ENCODE data around the gene PRICKLE2.

Gene PRICKLE2

GRCh38 chr3:64247991-64248646 is 22.9 kb upstream of the PRICKLE2 start:
- no peak for DNase-seq

GRCh38 chr3:64244011-64244942 is 19.0 kb upstream of the PRICKLE2 start:
- DNase-seq = no peak

- peak; percentile 10 for DNase-seq
Measured at GRCh38 chr3:64242435-64242834, 17.2 kb upstream of the PRICKLE2 start.

- no peak for DNase-seq
Measured at GRCh38 chr3:64240959-64241358, 15.7 kb upstream of the PRICKLE2 start.

- no peak for DNase-seq
Measured at GRCh38 chr3:64240396-64240795, 15.1 kb upstream of the PRICKLE2 start.

- DNase-seq = no peak
Measured at GRCh38 chr3:64239841-64240240, 14.6 kb upstream of the PRICKLE2 start.

- DNase-seq = no peak
Measured at GRCh38 chr3:64238971-64239667, 13.9 kb upstream of the PRICKLE2 start.

- no peak for DNase-seq
Measured at GRCh38 chr3:64237083-64237482, 11.8 kb upstream of the PRICKLE2 start.

GRCh38 chr3:64235605-64236004 is 10.3 kb upstream of the PRICKLE2 start:
- no peak for DNase-seq

GRCh38 chr3:64234571-64234970 is 9.3 kb upstream of the PRICKLE2 start:
- DNase-seq = no peak

- no peak for DNase-seq
Measured at GRCh38 chr3:64232821-64233220, 7.6 kb upstream of the PRICKLE2 start.

- no peak for DNase-seq
Measured at GRCh38 chr3:64229903-64230302, 4.6 kb upstream of the PRICKLE2 start.

- DNase-seq = no peak
Measured at GRCh38 chr3:64228110-64228509, 2.8 kb upstream of the PRICKLE2 start.

GRCh38 chr3:64226730-64227129 is 1.5 kb upstream of the PRICKLE2 start:
- no peak for DNase-seq

- no peak for DNase-seq
Measured at GRCh38 chr3:64225695-64226499, 631 bp upstream of the PRICKLE2 start.

- DNase-seq = no peak
Measured at GRCh38 chr3:64223791-64224745, 1.2 kb downstream of the PRICKLE2 start.

- DNase-seq = no peak
Measured at GRCh38 chr3:64222501-64223111, 2.7 kb downstream of the PRICKLE2 start.

GRCh38 chr3:64221571-64222257 is 3.6 kb downstream of the PRICKLE2 start:
- no peak for DNase-seq

- no peak for DNase-seq
Measured at GRCh38 chr3:64220161-64220914, 4.9 kb downstream of the PRICKLE2 start.

GRCh38 chr3:64218746-64219145 is 6.5 kb downstream of the PRICKLE2 start:
- no peak for DNase-seq
